OCI-M2 (cell line): ENCODE results near the gene ZNF529.

Source experiments
- DNase-seq: peaks from one replicate; lab custom pipeline; 2025; ENCODE audit not compliant: unreplicated experiment; lab: John Stamatoyannopoulos, UW

The ZNF529 gene

GRCh38 chr19:36514012-36514612 is 59.0 kb downstream of the ZNF529 start:
- no peak for DNase-seq

GRCh38 chr19:36508325-36508724 is 64.8 kb downstream of the ZNF529 start:
- no peak for DNase-seq

GRCh38 chr19:36501973-36502372 is 71.1 kb downstream of the ZNF529 start:
- no peak for DNase-seq

GRCh38 chr19:36497001-36497400 is 76.1 kb downstream of the ZNF529 start:
- no peak for DNase-seq
